ENCODE results near the gene DCLK1.

Gene DCLK1

DNA sequence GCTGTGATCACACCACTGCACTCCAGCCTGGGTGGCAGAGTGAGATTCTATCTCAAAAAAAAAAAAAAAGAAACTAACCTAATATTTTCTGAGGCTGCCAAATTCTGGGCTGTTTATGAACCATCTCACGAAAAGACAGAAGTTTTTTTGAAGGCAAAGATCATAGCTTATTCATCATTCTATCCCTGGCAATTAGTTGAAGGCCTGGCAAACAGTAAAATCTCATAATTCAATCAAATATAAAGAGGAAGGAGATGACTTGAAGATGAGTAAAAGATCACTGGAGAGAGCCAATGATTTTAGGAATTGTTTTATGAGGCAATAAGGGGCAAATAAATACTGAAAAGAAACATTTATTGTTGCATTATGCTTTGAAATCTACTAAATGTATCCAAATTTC, 216.5 kb downstream of the DCLK1 start:
- Histone ChIP-seq H4K20me1 (ENCODE audit: insufficient read depth, low read length, poor library complexity, severe bottlenecking) (no peaks in the 10 kb centered on the region), H3K4me1 (ENCODE audit: insufficient read depth, low read length, poor library complexity, severe bottlenecking) (no peaks in the 10 kb centered on the region), H3K9me3 (ENCODE audit: insufficient read depth, low read depth, low read length) (no peaks in the 10 kb centered on the region), H2AFZ (ENCODE audit: low read length) (no peak overlapping the region), H3K4me3 (ENCODE audit: low read length, poor library complexity, severe bottlenecking) (no peak overlapping the region), H3K9me2 (replicated peaks; ENCODE audit: low read depth, low read length) (no peaks in the 10 kb centered on the region), H3F3A (ENCODE audit: low read depth) (no peaks in the 10 kb centered on the region), H3K79me2 (ENCODE audit: insufficient read depth, low read length) (no peaks in the 10 kb centered on the region), H3K27me3 (ENCODE audit: insufficient read depth, low read length, poor library complexity, severe bottlenecking) (no peaks in the 10 kb centered on the region), H3K4me2 (ENCODE audit: low read depth, low read length, poor library complexity, severe bottlenecking) (no peak overlapping the region), H3K36me3 (ENCODE audit: insufficient read depth, low read length) (no peaks in the 10 kb centered on the region), H3K9ac (ENCODE audit: low read depth, low read length, poor library complexity, severe bottlenecking) (no peak overlapping the region)
- TF ChIP-seq EZH2phosphoT487 (IDR thresholded peaks at IDR 0.05; ENCODE audit: borderline replicate concordance), result no peak
- TF ChIP-seq, protein P1, sequence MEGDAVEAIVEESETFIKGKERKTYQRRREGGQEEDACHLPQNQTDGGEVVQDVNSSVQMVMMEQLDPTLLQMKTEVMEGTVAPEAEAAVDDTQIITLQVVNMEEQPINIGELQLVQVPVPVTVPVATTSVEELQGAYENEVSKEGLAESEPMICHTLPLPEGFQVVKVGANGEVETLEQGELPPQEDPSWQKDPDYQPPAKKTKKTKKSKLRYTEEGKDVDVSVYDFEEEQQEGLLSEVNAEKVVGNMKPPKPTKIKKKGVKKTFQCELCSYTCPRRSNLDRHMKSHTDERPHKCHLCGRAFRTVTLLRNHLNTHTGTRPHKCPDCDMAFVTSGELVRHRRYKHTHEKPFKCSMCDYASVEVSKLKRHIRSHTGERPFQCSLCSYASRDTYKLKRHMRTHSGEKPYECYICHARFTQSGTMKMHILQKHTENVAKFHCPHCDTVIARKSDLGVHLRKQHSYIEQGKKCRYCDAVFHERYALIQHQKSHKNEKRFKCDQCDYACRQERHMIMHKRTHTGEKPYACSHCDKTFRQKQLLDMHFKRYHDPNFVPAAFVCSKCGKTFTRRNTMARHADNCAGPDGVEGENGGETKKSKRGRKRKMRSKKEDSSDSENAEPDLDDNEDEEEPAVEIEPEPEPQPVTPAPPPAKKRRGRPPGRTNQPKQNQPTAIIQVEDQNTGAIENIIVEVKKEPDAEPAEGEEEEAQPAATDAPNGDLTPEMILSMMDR (conservative IDR thresholded peaks at IDR 0.05; ENCODE audit: low read length), result no peak

DNA sequence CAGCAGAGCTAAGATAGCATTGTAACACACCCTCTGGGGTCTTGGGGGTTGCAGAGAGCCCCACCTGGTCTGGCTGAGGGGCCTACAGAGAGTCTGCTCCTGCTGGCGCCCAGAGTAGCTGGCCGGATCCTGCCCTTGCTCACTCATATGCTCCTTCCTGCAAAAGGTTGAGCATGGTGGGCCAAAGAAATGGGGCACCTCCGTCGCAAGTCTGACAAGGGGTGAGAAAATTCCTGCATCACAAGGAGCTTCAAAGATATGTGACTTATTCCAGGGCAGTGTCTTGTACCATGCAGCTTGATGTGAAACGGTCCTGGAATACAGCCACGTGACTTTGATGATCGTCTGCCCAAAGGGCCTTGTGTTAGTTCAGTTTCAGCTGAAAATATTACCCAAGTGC, 218.3 kb downstream of the DCLK1 start:
- Histone ChIP-seq H2AFZ (ENCODE audit: low read length) (no peak overlapping the region), H4K20me1 (ENCODE audit: insufficient read depth, low read length, poor library complexity, severe bottlenecking) (no peaks in the 10 kb centered on the region), H3K9me3 (ENCODE audit: insufficient read depth, low read depth, low read length) (no peaks in the 10 kb centered on the region), H3K79me2 (ENCODE audit: insufficient read depth, low read length) (no peaks in the 10 kb centered on the region), H3K4me2 (ENCODE audit: low read depth, low read length, poor library complexity, severe bottlenecking) (no peak overlapping the region), H3K9me2 (replicated peaks; ENCODE audit: low read depth, low read length) (no peaks in the 10 kb centered on the region), H3K4me3 (ENCODE audit: low read length, poor library complexity, severe bottlenecking) (no peak overlapping the region), H3K36me3 (ENCODE audit: insufficient read depth, low read length) (no peaks in the 10 kb centered on the region), H3K9ac (ENCODE audit: low read depth, low read length, poor library complexity, severe bottlenecking) (no peak overlapping the region), H3F3A (ENCODE audit: low read depth) (no peaks in the 10 kb centered on the region), H3K27me3 (ENCODE audit: insufficient read depth, low read length, poor library complexity, severe bottlenecking) (no peaks in the 10 kb centered on the region), H3K4me1 (ENCODE audit: insufficient read depth, low read length, poor library complexity, severe bottlenecking) (no peaks in the 10 kb centered on the region)
- TF ChIP-seq, protein P1 (conservative IDR thresholded peaks at IDR 0.05; ENCODE audit: low read length), result no peak
- no peak for TF ChIP-seq EZH2phosphoT487 (IDR thresholded peaks at IDR 0.05; ENCODE audit: borderline replicate concordance)

DNA sequence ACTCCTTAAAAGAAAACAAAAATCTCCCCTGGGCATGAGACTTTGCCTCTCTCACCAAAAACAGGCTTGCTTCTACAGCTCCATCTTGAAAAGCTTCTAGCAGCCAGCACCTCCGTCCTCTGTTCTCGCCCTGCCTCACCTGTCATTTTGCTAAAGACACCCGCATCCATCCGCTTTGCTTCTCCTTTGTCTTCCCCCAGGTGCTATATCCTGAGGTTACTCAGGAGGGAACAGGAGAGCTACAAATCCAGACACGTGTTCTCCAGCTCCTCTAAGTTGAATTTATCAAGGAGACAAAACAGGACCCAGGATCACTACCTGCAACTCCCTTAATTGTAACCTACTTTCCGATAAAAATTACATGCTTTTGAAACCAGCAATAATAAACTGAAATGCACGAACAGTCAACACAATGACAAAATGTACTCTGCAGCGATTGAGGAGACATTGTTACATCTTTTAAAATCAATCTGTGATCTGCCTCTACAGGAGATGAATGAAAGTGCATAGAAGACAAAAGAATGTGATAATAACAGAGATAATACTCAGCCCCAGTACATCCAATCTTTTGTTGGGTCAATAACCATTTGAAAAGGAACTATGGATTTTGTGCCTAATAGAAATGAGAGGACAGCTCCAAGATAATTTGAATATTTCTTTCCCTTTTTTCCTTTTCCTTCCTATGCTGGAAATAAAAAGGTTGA, 221.2 kb downstream of the DCLK1 start:
- Histone ChIP-seq H3K36me3 (ENCODE audit: insufficient read depth, low read length) (no peaks in the 10 kb centered on the region), H3K9me2 (replicated peaks; ENCODE audit: low read depth, low read length) (no peaks in the 10 kb centered on the region), H3K4me3 (ENCODE audit: low read length, poor library complexity, severe bottlenecking) (no peak overlapping the region), H4K20me1 (ENCODE audit: insufficient read depth, low read length, poor library complexity, severe bottlenecking) (no peaks in the 10 kb centered on the region), H3K9me3 (ENCODE audit: insufficient read depth, low read depth, low read length) (peaks cover 4% of the 10 kb centered on the region; the same call in 1 of the 2 replicates), H3K27me3 (ENCODE audit: insufficient read depth, low read length, poor library complexity, severe bottlenecking) (no peaks in the 10 kb centered on the region), H2AFZ (ENCODE audit: low read length) (no peak overlapping the region), H3K4me2 (ENCODE audit: low read depth, low read length, poor library complexity, severe bottlenecking) (no peak overlapping the region), H3K79me2 (ENCODE audit: insufficient read depth, low read length) (no peaks in the 10 kb centered on the region), H3K9ac (ENCODE audit: low read depth, low read length, poor library complexity, severe bottlenecking) (no peak overlapping the region), H3K4me1 (ENCODE audit: insufficient read depth, low read length, poor library complexity, severe bottlenecking) (no peaks in the 10 kb centered on the region), H3F3A (ENCODE audit: low read depth) (no peaks in the 10 kb centered on the region)
- no peak for TF ChIP-seq EZH2phosphoT487 (IDR thresholded peaks at IDR 0.05; ENCODE audit: borderline replicate concordance)
- TF ChIP-seq, protein P1 (conservative IDR thresholded peaks at IDR 0.05; ENCODE audit: low read length), result no peak

Measured in Loucy (cell line).